ENCODE data around the gene KSR1. TPM values are rescaled to one million over a fixed set of nuclear protein-coding genes. Genes with fewer than 3 reads are reported as not detected.

The KSR1 gene
- total RNA-seq, 1 donor from 2014 or later = 114 TPM

- H3K4me3 Mint-ChIP-seq = no peak overlapping the region
- no peaks in the 10 kb centered on the region for H3K27me3 Mint-ChIP-seq
- CTCF ChIA-PET = interaction anchor here (1.0 kb wide), 1 partner anchor 27 kb away, joined by 3 read pairs; no protein-coding TSS in a partner anchor
- DNase-seq (no peak), ATAC-seq (ENCODE audit: low read depth) (no peak)
- no peaks in the 10 kb centered on the region for H3K9me3 Mint-ChIP-seq
- no peak overlapping the region for H3K27ac Mint-ChIP-seq
- peaks cover 9% of the 10 kb centered on the region for H3K36me3 Mint-ChIP-seq (ENCODE audit: low read depth)
- intact Hi-C loops (cut with micrococcal nuclease) = no loop called here
- peaks cover 13% of the 10 kb centered on the region for H3K4me1 Mint-ChIP-seq
- POLR2A ChIA-PET = no interaction called here
- no peak for TF ChIP-seq CTCF (IDR thresholded peaks at IDR 0.05)
Observed at GRCh38 chr17:27577121-27577761, 121.0 kb downstream of the KSR1 start.

GRCh38 chr17:27577884-27578717 lies 121.9 kb downstream of the KSR1 start:
- POLR2A ChIA-PET = no interaction called here
- intact Hi-C loops (cut with micrococcal nuclease) = no loop called here

GRCh38 chr17:27578718-27579085 lies 122.5 kb downstream of the KSR1 start:
- POLR2A ChIA-PET = no interaction called here
- CTCF ChIA-PET = interaction anchor here (0.9 to 1.0 kb wide), 3 partner anchors 18 to 123 kb away, joined by 3 to 4 read pairs (median 3); partner anchors contain the start of gene KSR1

More at GRCh38 chr17:27577884-27578717, 121.9 kb downstream of the KSR1 start:
- H3K36me3 Mint-ChIP-seq (ENCODE audit: low read depth) = peaks cover 12% of the 10 kb centered on the region
- peaks cover 13% of the 10 kb centered on the region for H3K4me1 Mint-ChIP-seq
- no peaks in the 10 kb centered on the region for H3K9me3 Mint-ChIP-seq
- no peaks in the 10 kb centered on the region for H3K27me3 Mint-ChIP-seq
- DNase-seq (no peak), ATAC-seq (ENCODE audit: low read depth) (no peak)
- H3K27ac Mint-ChIP-seq = no peak overlapping the region
- TF ChIP-seq CTCF (IDR thresholded peaks at IDR 0.05) = no peak
- H3K4me3 Mint-ChIP-seq = no peak overlapping the region
- CTCF ChIA-PET = interaction anchor here (0.9 to 1.0 kb wide), 3 partner anchors 17 to 122 kb away, joined by 3 to 4 read pairs (median 3); partner anchors contain the start of gene KSR1

GRCh38 chr17:27579304-27579703 lies 123.1 kb downstream of the KSR1 start:
- H3K27ac Mint-ChIP-seq = no peak overlapping the region
- no peak for ATAC-seq (ENCODE audit: low read depth)

More at GRCh38 chr17:27578718-27579085, 122.5 kb downstream of the KSR1 start:
- Mint-ChIP-seq H3K27me3 (no peaks in the 10 kb centered on the region), H3K9me3 (no peaks in the 10 kb centered on the region), H3K4me1 (peaks cover 13% of the 10 kb centered on the region), H3K4me3 (no peak overlapping the region), H3K27ac (no peak overlapping the region), H3K36me3 (ENCODE audit: low read depth) (peaks cover 18% of the 10 kb centered on the region)
- intact Hi-C loops (cut with micrococcal nuclease) = no loop called here
- peak; percentile 81 for ATAC-seq (ENCODE audit: low read depth)
- no peak for DNase-seq
- TF ChIP-seq CTCF (IDR thresholded peaks at IDR 0.05) = no peak

More at GRCh38 chr17:27579304-27579703, 123.1 kb downstream of the KSR1 start:
- no peak for DNase-seq
- no peaks in the 10 kb centered on the region for H3K27me3 Mint-ChIP-seq
- H3K4me3 Mint-ChIP-seq = no peak overlapping the region
- peaks cover 18% of the 10 kb centered on the region for H3K36me3 Mint-ChIP-seq (ENCODE audit: low read depth)
- CTCF ChIA-PET = interaction anchor here (0.9 to 1.0 kb wide), 2 partner anchors 72 to 123 kb away, joined by 3 read pairs; partner anchors contain the start of gene KSR1
- intact Hi-C loops (cut with micrococcal nuclease) = no loop called here
- POLR2A ChIA-PET = no interaction called here
- no peak for TF ChIP-seq CTCF (IDR thresholded peaks at IDR 0.05)
- H3K9me3 Mint-ChIP-seq = no peaks in the 10 kb centered on the region
- peaks cover 13% of the 10 kb centered on the region for H3K4me1 Mint-ChIP-seq
